ENCODE measurements around the gene RANBP17. TPM values are rescaled to one million over a fixed set of nuclear protein-coding genes. Genes with fewer than 3 reads are reported as not detected.
"Not testable (repeated sequence)": the region's sequence is repeated elsewhere in the genome, so short reads cannot be mapped to it uniquely, and the experiment has no call there.

Gene RANBP17
- total and polyA plus RNA-seq, 2 donors (not counting 1 experiment from before 2014, with no cell fraction given), result 3.1 to 3.5 TPM

DNA sequence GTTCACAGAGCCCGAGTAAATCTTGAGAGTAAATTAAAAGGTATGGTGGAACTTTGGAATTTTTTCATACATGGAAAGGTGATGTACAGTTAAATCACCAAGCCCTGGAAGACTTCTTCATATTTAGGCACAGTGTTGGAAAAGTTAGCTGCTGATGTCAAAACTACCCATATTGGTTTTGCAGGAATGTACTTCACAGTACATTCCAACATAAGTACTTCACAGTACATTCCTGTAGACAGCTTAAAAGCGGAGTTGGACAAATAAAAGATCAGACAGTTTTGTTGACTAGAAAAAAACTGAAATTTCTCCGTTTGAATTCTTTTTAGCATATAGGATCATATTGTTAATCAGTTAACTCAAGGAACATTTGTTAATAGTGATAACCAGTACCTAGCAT lies 1.8 kb downstream of the RANBP17 start:
- Histone ChIP-seq H3K9me3 (ENCODE audit: control insufficient read depth, insufficient read depth, low read depth, low read length) (peaks cover 3% of the 10 kb centered on the region), H3K4me1 (ENCODE audit: control insufficient read depth, extremely low read depth, insufficient read depth, low read length) (no peaks in the 10 kb centered on the region), H2AFZ (ENCODE audit: low read length) (no peak overlapping the region), H3K9ac (ENCODE audit: insufficient read depth, low read length) (no peak overlapping the region), H3K27me3 (ENCODE audit: control insufficient read depth, insufficient read depth, low read length) (no peaks in the 10 kb centered on the region), H3K36me3 (ENCODE audit: control insufficient read depth, insufficient read depth, low read length) (no peaks in the 10 kb centered on the region), H3K4me2 (ENCODE audit: extremely low read depth, insufficient read depth, low read length) (no peak overlapping the region), H4K20me1 (ENCODE audit: control insufficient read depth, extremely low read depth, insufficient read depth, low read length) (no peaks in the 10 kb centered on the region), H3K79me2 (ENCODE audit: control insufficient read depth, insufficient read depth, low read length) (peaks cover 3% of the 10 kb centered on the region), H3K27ac (ENCODE audit: insufficient read depth, low read length) (no peak overlapping the region), H3K4me3 (replicated peaks in 1 of 4; ENCODE audit: control extremely low read depth in 1 of 4, insufficient read depth in 1 of 4, low read depth in 3 of 4, low read length in 4 of 4) (peak overlapping the region in 1 of 4 experiments; percentile 9)
- DNase-seq (ENCODE audit: low read depth in 2 of 2), result peak; percentile 68 to 87
- TF ChIP-seq EZH2 (IDR thresholded peaks at IDR 0.05; ENCODE audit: low read length, missing control alignments), result no peak
- TF ChIP-seq, protein P1, sequence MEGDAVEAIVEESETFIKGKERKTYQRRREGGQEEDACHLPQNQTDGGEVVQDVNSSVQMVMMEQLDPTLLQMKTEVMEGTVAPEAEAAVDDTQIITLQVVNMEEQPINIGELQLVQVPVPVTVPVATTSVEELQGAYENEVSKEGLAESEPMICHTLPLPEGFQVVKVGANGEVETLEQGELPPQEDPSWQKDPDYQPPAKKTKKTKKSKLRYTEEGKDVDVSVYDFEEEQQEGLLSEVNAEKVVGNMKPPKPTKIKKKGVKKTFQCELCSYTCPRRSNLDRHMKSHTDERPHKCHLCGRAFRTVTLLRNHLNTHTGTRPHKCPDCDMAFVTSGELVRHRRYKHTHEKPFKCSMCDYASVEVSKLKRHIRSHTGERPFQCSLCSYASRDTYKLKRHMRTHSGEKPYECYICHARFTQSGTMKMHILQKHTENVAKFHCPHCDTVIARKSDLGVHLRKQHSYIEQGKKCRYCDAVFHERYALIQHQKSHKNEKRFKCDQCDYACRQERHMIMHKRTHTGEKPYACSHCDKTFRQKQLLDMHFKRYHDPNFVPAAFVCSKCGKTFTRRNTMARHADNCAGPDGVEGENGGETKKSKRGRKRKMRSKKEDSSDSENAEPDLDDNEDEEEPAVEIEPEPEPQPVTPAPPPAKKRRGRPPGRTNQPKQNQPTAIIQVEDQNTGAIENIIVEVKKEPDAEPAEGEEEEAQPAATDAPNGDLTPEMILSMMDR (conservative IDR thresholded peaks at IDR 0.05 in 1 of 2, IDR thresholded peaks at IDR 0.05 in 1 of 2; ENCODE audit: low read depth in 1 of 2, low read length in 2 of 2), result no peak

DNA sequence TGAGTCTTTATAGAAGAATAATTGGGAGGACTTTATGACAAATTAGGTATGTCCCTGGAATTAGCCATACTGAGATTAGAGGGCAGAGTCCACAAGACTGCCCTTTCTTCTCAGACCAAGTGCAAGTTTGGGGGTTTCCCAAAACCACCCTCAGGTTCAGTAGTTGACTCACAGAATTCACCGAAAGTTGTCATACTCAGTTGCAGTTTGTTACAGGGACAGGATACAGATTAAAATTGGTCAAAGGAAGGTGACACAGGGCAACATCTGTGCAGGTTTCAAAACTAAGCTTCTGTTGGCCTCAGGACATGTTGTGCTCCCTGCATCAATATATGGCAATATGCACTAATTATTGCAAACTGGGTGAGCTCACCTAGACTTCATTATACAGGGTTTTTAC lies 3.8 kb downstream of the RANBP17 start:
- Histone ChIP-seq H2AFZ (ENCODE audit: low read length) (no peak overlapping the region), H3K4me3 (replicated peaks in 1 of 4; ENCODE audit: control extremely low read depth in 1 of 4, insufficient read depth in 1 of 4, low read depth in 3 of 4, low read length in 4 of 4) (no peak overlapping the region), H3K27ac (ENCODE audit: insufficient read depth, low read length) (no peak overlapping the region), H3K4me1 (ENCODE audit: control insufficient read depth, extremely low read depth, insufficient read depth, low read length) (no peaks in the 10 kb centered on the region), H3K27me3 (ENCODE audit: control insufficient read depth, insufficient read depth, low read length) (no peaks in the 10 kb centered on the region), H3K4me2 (ENCODE audit: extremely low read depth, insufficient read depth, low read length) (no peak overlapping the region), H3K36me3 (ENCODE audit: control insufficient read depth, insufficient read depth, low read length) (no peaks in the 10 kb centered on the region), H3K79me2 (ENCODE audit: control insufficient read depth, insufficient read depth, low read length) (peaks cover 3% of the 10 kb centered on the region), H3K9me3 (ENCODE audit: control insufficient read depth, insufficient read depth, low read depth, low read length) (peaks cover 3% of the 10 kb centered on the region), H3K9ac (ENCODE audit: insufficient read depth, low read length) (no peak overlapping the region), H4K20me1 (ENCODE audit: control insufficient read depth, extremely low read depth, insufficient read depth, low read length) (no peaks in the 10 kb centered on the region)
- no peak for DNase-seq (ENCODE audit: low read depth in 2 of 2)
- TF ChIP-seq, protein P1 (conservative IDR thresholded peaks at IDR 0.05 in 1 of 2, IDR thresholded peaks at IDR 0.05 in 1 of 2; ENCODE audit: low read depth in 1 of 2, low read length in 2 of 2), result no peak
- TF ChIP-seq EZH2 (IDR thresholded peaks at IDR 0.05; ENCODE audit: low read length, missing control alignments), result no peak

DNA sequence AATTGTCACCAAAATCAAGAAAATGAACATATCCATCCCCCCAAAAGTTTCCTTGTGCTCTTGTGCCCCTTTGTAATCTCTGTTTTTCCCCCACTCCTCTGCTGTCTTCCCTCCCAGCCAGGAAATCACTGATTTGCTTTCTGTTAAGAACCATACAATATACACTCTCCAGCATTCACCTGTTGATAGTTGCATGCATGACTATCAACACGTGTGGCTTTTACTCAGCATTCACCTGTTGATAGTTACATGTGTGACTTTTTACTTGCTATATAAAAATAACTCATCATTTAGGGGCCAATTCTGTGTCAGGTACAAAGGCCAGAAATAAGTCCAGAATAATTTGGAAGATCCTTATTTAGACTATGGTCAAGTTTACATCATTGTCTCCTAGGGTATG lies 6.0 kb downstream of the RANBP17 start:
- DNase-seq (ENCODE audit: low read depth in 2 of 2), result no peak
- H3K4me3 ChIP-seq (replicated peaks in 1 of 4; ENCODE audit: control extremely low read depth in 1 of 4, insufficient read depth in 1 of 4, low read depth in 3 of 4, low read length in 4 of 4), result no peak overlapping the region
- H2AFZ ChIP-seq (ENCODE audit: low read length), result no peak overlapping the region
- no peaks in the 10 kb centered on the region for H3K27me3 ChIP-seq (ENCODE audit: control insufficient read depth, insufficient read depth, low read length)
- H3K27ac ChIP-seq (ENCODE audit: insufficient read depth, low read length), result no peak overlapping the region
- peaks cover 3% of the 10 kb centered on the region for H3K79me2 ChIP-seq (ENCODE audit: control insufficient read depth, insufficient read depth, low read length)
- H3K9ac ChIP-seq (ENCODE audit: insufficient read depth, low read length), result no peak overlapping the region
- no peaks in the 10 kb centered on the region for H3K9me3 ChIP-seq (ENCODE audit: control insufficient read depth, insufficient read depth, low read depth, low read length)
- no peak overlapping the region for H3K4me2 ChIP-seq (ENCODE audit: extremely low read depth, insufficient read depth, low read length)
- H3K36me3 ChIP-seq (ENCODE audit: control insufficient read depth, insufficient read depth, low read length), result no peaks in the 10 kb centered on the region
- no peaks in the 10 kb centered on the region for H4K20me1 ChIP-seq (ENCODE audit: control insufficient read depth, extremely low read depth, insufficient read depth, low read length)
- TF ChIP-seq, protein P1 (conservative IDR thresholded peaks at IDR 0.05 in 1 of 2, IDR thresholded peaks at IDR 0.05 in 1 of 2; ENCODE audit: low read depth in 1 of 2, low read length in 2 of 2), result no peak
- no peak for TF ChIP-seq EZH2 (IDR thresholded peaks at IDR 0.05; ENCODE audit: low read length, missing control alignments)
- no peaks in the 10 kb centered on the region for H3K4me1 ChIP-seq (ENCODE audit: control insufficient read depth, extremely low read depth, insufficient read depth, low read length)

GRCh38 chr5:170870390-170870789 lies 8.6 kb downstream of the RANBP17 start:
- H3K27me3 ChIP-seq (ENCODE audit: control insufficient read depth, insufficient read depth, low read length); H3K27ac ChIP-seq (ENCODE audit: insufficient read depth, low read length); H3K9me3 ChIP-seq (ENCODE audit: control insufficient read depth, insufficient read depth, low read depth, low read length); DNase-seq (ENCODE audit: low read depth in 2 of 2); H4K20me1 ChIP-seq (ENCODE audit: control insufficient read depth, extremely low read depth, insufficient read depth, low read length); H3K9ac ChIP-seq (ENCODE audit: insufficient read depth, low read length); H3K79me2 ChIP-seq (ENCODE audit: control insufficient read depth, insufficient read depth, low read length); H2AFZ ChIP-seq (ENCODE audit: low read length); H3K4me1 ChIP-seq (ENCODE audit: control insufficient read depth, extremely low read depth, insufficient read depth, low read length); H3K4me2 ChIP-seq (ENCODE audit: extremely low read depth, insufficient read depth, low read length); H3K36me3 ChIP-seq (ENCODE audit: control insufficient read depth, insufficient read depth, low read length); H3K4me3 ChIP-seq (replicated peaks in 1 of 4; ENCODE audit: control extremely low read depth in 1 of 4, insufficient read depth in 1 of 4, low read depth in 3 of 4, low read length in 4 of 4): not testable (repeated sequence)

All from fibroblast of lung (primary cell).